WI38 (cell line): ENCODE measurements around the gene RUSC2.
"Not testable (repeated sequence)": the region's sequence is repeated elsewhere in the genome, so short reads cannot be mapped to it uniquely, and the experiment has no call there.

Source experiments
- H3K4me3 ChIP-seq: 2 replicates; pipeline ENCODE4 v1.5.1; 2011; ENCODE audit warnings: low read depth, mild to moderate bottlenecking, control low read depth, low read length
- CTCF ChIP-seq: IDR thresholded peaks from 2 replicates; pipeline ENCODE4 v1.5.1; 2012; ENCODE audit warnings: low read depth, mild to moderate bottlenecking, control low read depth, low read length

Gene RUSC2

GRCh38 chr9:35518225-35518821 is 28.4 kb downstream of the RUSC2 start:
- no peak overlapping the region; the same call in 1 of the 2 replicates for H3K4me3 ChIP-seq
- TF ChIP-seq CTCF = no peak

- H3K4me3 ChIP-seq = no peak overlapping the region; the same call in 1 of the 2 replicates
- no peak for TF ChIP-seq CTCF
Measured at GRCh38 chr9:35518981-35519679, 29.2 kb downstream of the RUSC2 start.

- no peak for TF ChIP-seq CTCF
- H3K4me3 ChIP-seq = 0 out of 2 replicates have a peak overlapping the region, but pooled peaks have one; percentile 9
Measured at GRCh38 chr9:35519692-35520363, 29.9 kb downstream of the RUSC2 start.

- H3K4me3 ChIP-seq = peak overlapping the region; percentile 51
- TF ChIP-seq CTCF = no peak
Measured at GRCh38 chr9:35520364-35520710, 30.4 kb downstream of the RUSC2 start.

GRCh38 chr9:35521708-35522107 is 31.8 kb downstream of the RUSC2 start:
- H3K4me3 ChIP-seq = peak overlapping the region; percentile 51
- TF ChIP-seq CTCF = no peak

GRCh38 chr9:35522187-35522586 is 32.3 kb downstream of the RUSC2 start:
- peak; percentile 40; the same call in 1 of the 2 replicates for TF ChIP-seq CTCF
- peak overlapping the region; percentile 51 for H3K4me3 ChIP-seq

GRCh38 chr9:35522700-35523099 is 32.8 kb downstream of the RUSC2 start:
- H3K4me3 ChIP-seq = peak overlapping the region; percentile 51
- no peak for TF ChIP-seq CTCF

GRCh38 chr9:35523556-35523955 is 33.6 kb downstream of the RUSC2 start:
- not testable (repeated sequence) for H3K4me3 ChIP-seq
